ENCODE measurements around the gene CABP1. TPM values are rescaled to one million over a fixed set of nuclear protein-coding genes. Genes with fewer than 3 reads are reported as not detected.
A peak's percentile ranks its signal among the peaks of the same experiment; 100 is the strongest.

CABP1 gene
- total RNA-seq, 6 experiments from 2014 or later = 0.26 TPM; not detected in 5

DNA sequence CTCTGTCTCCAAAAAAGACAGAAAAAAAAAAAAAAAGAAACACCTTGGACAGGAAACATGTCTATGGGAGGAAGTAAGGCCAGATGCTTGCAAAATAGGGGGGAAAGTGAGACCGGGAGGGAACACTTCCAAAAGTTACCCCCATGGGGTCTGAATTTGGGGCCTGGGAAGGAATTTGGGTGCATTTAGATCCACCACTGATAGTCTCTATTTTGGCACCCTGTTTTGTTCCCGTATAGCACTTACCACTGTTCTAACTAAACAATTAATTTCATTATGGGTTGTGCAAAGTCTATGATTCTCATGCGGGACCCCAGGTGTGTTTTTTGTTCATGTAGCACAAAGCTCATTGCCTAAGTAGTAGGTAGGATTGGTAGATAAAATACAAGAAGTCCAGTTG is 45.1 kb downstream of the CABP1 start:
- no peak overlapping the region for H3K4me3 ChIP-seq
- no peaks in the 10 kb centered on the region for H3K27me3 ChIP-seq
- peaks cover 0 to 23% (median 6%) of the 10 kb centered on the region in 4 donors for H3K4me1 ChIP-seq
- ATAC-seq (no peak), DNase-seq (no peak)
- H3K9me3 ChIP-seq = no peaks in the 10 kb centered on the region
- TF ChIP-seq, protein P1, sequence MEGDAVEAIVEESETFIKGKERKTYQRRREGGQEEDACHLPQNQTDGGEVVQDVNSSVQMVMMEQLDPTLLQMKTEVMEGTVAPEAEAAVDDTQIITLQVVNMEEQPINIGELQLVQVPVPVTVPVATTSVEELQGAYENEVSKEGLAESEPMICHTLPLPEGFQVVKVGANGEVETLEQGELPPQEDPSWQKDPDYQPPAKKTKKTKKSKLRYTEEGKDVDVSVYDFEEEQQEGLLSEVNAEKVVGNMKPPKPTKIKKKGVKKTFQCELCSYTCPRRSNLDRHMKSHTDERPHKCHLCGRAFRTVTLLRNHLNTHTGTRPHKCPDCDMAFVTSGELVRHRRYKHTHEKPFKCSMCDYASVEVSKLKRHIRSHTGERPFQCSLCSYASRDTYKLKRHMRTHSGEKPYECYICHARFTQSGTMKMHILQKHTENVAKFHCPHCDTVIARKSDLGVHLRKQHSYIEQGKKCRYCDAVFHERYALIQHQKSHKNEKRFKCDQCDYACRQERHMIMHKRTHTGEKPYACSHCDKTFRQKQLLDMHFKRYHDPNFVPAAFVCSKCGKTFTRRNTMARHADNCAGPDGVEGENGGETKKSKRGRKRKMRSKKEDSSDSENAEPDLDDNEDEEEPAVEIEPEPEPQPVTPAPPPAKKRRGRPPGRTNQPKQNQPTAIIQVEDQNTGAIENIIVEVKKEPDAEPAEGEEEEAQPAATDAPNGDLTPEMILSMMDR (IDR thresholded peaks at IDR 0.05) = no peak
- no peak for TF ChIP-seq POLR2A (IDR thresholded peaks at IDR 0.05)
- intact Hi-C loops (cut with DNase I) = no loop called here
- H3K36me3 ChIP-seq = no peaks in the 10 kb centered on the region
- H3K27ac ChIP-seq = no peak overlapping the region
- WGBS (ENCODE audit: insufficient coverage, low coverage, low lambda C conversion rate, missing lambda C conversion rate) = 56% methylated on average over 3 of the region's 3 CpGs

DNA sequence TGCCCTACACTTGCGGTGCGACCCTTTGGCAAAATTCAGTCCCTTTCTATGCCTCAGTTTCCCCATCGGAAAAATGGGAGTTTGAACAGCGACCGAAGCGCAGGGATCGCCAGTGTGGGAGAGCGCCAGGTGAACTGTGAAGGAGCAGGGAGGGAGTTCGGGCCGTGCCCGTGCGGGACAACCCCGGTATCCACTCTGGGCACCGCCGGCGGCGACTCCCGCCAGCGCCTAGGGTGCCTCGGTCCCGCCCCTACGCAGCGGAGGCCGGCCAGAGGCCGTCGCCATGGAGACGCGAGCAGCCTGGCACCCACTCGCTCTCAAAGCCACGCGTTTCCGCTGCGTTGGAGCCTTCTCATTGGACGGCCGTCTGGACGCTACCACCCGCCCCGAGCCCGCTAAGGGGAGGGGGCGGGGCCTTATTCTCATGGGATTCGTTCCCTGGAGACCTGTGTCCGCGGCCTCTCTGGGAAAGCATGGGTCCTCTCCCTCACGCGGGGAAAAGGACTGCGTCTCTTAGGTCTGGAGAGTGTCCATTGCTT is 45.8 kb downstream of the CABP1 start:
- peaks cover 0 to 30% (median 9%) of the 10 kb centered on the region in 4 donors for H3K4me1 ChIP-seq
- WGBS (ENCODE audit: insufficient coverage, low coverage, low lambda C conversion rate, missing lambda C conversion rate) = under 1% methylated on average over 24 of the region's 46 CpGs
- intact Hi-C loops (cut with DNase I) = no loop called here
- peak overlapping the region; percentile 96 to 99 (median 99) for H3K4me3 ChIP-seq
- TF ChIP-seq, protein P1 (IDR thresholded peaks at IDR 0.05) = no peak
- peak; percentile 75 for TF ChIP-seq POLR2A (IDR thresholded peaks at IDR 0.05)
- no peaks in the 10 kb centered on the region for H3K36me3 ChIP-seq
- ATAC-seq (peak; percentile 81 to 90 (median 85)), DNase-seq (peak; percentile 99 to 100 (median 99))
- H3K27me3 ChIP-seq = no peaks in the 10 kb centered on the region
- H3K9me3 ChIP-seq = no peaks in the 10 kb centered on the region
- peak overlapping the region; percentile 53 to 95 (median 87) for H3K27ac ChIP-seq

DNA sequence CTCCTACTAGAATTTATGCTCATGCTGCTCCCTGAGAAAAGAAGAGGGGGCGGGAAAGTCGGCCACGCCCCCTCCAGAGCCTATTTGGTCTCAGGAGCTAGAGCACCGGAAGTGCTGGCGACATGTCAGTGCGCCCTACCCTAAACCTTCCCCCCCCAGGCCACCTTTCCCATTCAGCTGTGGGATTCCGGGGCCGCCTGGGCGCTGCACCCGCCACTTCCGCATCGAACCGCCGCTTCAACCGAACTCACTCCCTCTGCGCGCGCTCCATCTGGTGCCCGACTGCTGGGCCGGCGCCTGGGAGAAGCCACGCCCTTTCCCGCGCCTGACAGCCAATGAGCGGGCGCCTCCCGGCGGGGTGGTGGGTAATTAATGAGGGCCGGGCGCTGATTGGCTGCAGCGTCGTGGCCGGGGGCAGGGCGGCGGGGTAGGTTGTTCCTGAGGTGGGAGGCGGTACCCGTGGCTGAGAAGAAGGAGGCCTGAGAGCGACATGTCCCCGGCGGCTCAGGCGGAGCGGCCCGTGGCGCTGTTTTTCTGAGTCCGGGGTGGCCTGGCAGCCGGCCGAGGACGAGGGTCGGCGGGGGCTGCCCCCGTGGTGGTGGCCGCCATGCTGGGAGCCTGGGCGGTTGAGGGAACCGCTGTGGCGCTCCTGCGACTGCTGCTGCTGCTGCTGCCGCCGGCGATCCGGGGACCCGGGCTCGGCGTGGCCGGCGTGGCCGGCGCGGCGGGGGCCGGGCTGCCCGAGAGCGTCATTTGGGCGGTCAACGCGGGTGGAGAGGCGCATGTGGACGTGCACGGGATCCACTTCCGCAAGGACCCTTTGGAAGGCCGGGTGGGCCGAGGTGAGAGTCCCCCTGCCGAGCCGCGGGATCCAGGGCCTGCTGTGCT is 46.5 kb downstream of the CABP1 start, which contains the start of gene MLEC:
TSS of gene MLEC (plus strand) at position 460 of the 888 bp plus-strand sequence. CDS start at position 608, 148 bp downstream.
- TF ChIP-seq, protein P1 (IDR thresholded peaks at IDR 0.05) = no peak
- TF ChIP-seq POLR2A (IDR thresholded peaks at IDR 0.05) = peak; percentile 95
- WGBS (ENCODE audit: insufficient coverage, low coverage, low lambda C conversion rate, missing lambda C conversion rate) = under 1% methylated on average over 37 of the region's 84 CpGs
- DNase-seq = peak; percentile 98 to 99 (median 98)
- H3K36me3 ChIP-seq = no peaks in the 10 kb centered on the region
- peak within 1 kb of the TSS; percentile 60 to 95 (median 87) for H3K27ac ChIP-seq
- intact Hi-C loops (cut with DNase I) = no loop called here
- peak within 1 kb of the TSS; percentile 96 to 99 (median 99) for H3K4me3 ChIP-seq
- no peaks in the 10 kb centered on the region for H3K9me3 ChIP-seq
- peaks cover 0 to 37% (median 12%) of the 10 kb centered on the region in 4 donors for H3K4me1 ChIP-seq
- H3K27me3 ChIP-seq = no peaks in the 10 kb centered on the region
- ATAC-seq = peak; percentile 83 to 93 (median 87)

DNA sequence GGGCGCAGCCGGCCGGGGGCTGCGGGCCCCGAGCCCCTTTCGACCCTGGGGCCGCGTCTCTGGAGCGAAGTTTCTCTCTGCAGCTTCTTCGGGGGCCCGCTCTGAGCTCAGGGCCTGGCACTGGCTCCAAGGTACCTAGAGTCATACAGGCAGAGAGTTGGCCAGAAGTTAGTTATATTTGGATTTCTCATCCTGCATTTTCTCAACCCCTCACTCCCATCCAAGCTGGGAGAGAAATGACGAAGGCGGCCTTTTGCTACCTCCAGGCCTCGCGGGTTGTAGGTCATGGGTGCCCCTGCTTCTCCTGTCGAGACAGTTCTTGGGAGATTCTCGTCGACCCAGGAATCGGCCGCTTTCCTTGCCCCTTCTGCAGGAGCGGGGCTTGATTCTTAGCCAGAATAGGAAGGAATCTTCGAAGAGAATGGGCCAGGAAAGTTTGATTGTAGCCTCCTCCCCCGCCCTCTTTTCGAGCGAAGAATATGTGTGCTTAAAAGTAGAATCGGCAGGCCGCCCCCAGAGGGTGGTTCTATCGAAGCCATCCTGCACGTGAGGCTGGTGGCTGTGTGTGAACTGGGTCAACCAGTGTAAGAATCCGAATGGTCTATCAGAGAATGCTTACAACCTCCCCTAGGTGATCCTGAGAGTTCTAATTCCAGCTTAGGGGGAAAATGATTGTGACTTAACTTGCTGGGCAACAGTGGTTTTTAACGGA is 47.3 kb downstream of the CABP1 start:
- Histone ChIP-seq H3K4me1 (peaks cover 0 to 44% (median 13%) of the 10 kb centered on the region in 4 donors), H3K27ac (peak overlapping the region; percentile 60 to 95 (median 87)), H3K9me3 (no peaks in the 10 kb centered on the region), H3K27me3 (no peaks in the 10 kb centered on the region), H3K4me3 (peak overlapping the region; percentile 96 to 99 (median 99)), H3K36me3 (no peaks in the 10 kb centered on the region)
- intact Hi-C loops (cut with DNase I) = no loop called here
- DNase-seq (peak in 1 of 3 donors; percentile 63), ATAC-seq (no peak)
- TF ChIP-seq, protein P1 (IDR thresholded peaks at IDR 0.05) = no peak
- TF ChIP-seq POLR2A (IDR thresholded peaks at IDR 0.05) = no peak
- WGBS (ENCODE audit: insufficient coverage, low coverage, low lambda C conversion rate, missing lambda C conversion rate) = 0% methylated on average over 15 of the region's 31 CpGs
